Endothelial cell of umbilical vein (primary cell): ENCODE measurements around the gene STIM1. TPM values are rescaled to one million over a fixed set of nuclear protein-coding genes. Genes with fewer than 3 reads are reported as not detected.
A peak's percentile ranks its signal among the peaks of the same experiment; 100 is the strongest.

Experiments
- BruUV-seq: library from RNA; stranded (reverse); fragments of 400-500 nt; replicated peaks from 2 replicates; lab custom pipeline; 2021; lab: Mats Ljungman, UMichigan
- CTCF ChIA-PET: fragments of 300-600, 350-600 bp; sonication (Branson Sonifier 250); formaldehyde crosslinking; loops from one replicate; lab custom pipeline; 2021; ENCODE audit warnings: antibody characterized with exemption, inconsistent platforms; lab: Charles Lee
- POLR2A ChIA-PET: fragments of 300-600, 350-600 bp; sonication (Branson Sonifier 250); formaldehyde crosslinking; loops from one replicate; lab custom pipeline; 2021; ENCODE audit warnings: antibody characterized with exemption, inconsistent platforms; lab: Charles Lee
- DNase-seq: peaks from one replicate; pipeline ENCODE4 v3.0.0-alpha.2; 2011; ENCODE audit warnings: low read depth, low spot score
- FAIRE-seq: peaks from 2 replicates; lab custom pipeline; 2011; peaks lifted over from hg19 to GRCh38; lab: Jason Lieb, UNC
- H2AFZ ChIP-seq: 2 replicates; pipeline ENCODE4 v1.6.0; 2012; ENCODE audit warnings: low read depth, low read length, control low read depth, inconsistent platforms
- H3K27ac ChIP-seq: 2 replicates; pipeline ENCODE4 v1.5.1; 2011; ENCODE audit warnings: low read depth, mild to moderate bottlenecking, control low read depth, low read length, moderate library complexity; ENCODE audit not compliant: insufficient read depth
- H3K27me3 ChIP-seq, 2 experiments: 2 replicates each; pipeline versions ENCODE4 v1.6.0 to v1.6.1; 2011; ENCODE audit warnings: low read length in 2 of 2, mixed read lengths in 1 of 2; ENCODE audit not compliant: control insufficient read depth in 2 of 2, insufficient read depth in 2 of 2
- H3K36me3 ChIP-seq, 2 experiments: 2 replicates in 1 of 2; 3 replicates in 1 of 2; pipeline ENCODE4 v1.5.1; 2011; ENCODE audit warnings: low read length in 2 of 2, mild to moderate bottlenecking in 1 of 2, moderate library complexity in 1 of 2; ENCODE audit not compliant: control insufficient read depth in 2 of 2, insufficient read depth in 2 of 2; ENCODE audit errors: extremely low read depth in 1 of 2
- H3K4me1 ChIP-seq: 3 replicates; pipeline ENCODE4 v1.5.1; 2011; ENCODE audit warnings: mild to moderate bottlenecking, low read length; ENCODE audit not compliant: control insufficient read depth, insufficient read depth; ENCODE audit errors: extremely low read depth
- H3K4me2 ChIP-seq: 2 replicates; pipeline ENCODE4 v1.6.1; 2011; ENCODE audit warnings: low read length, control low read depth, mixed read lengths; ENCODE audit not compliant: insufficient read depth
- H3K4me3 ChIP-seq, 3 experiments: fragments of 200-600 bp in 1 of 3; sonication (generic), shearing (Covaris generic) in 1 of 3; replicated peaks in 1 of 3; 2 replicates each; pipeline ENCODE4 v1.5.1; 2011 to 2016; ENCODE audit warnings: control low read depth in 3 of 3, low read length in 3 of 3, mild to moderate bottlenecking in 2 of 3, inconsistent platforms in 1 of 3, low read depth in 1 of 3, moderate library complexity in 1 of 3; ENCODE audit not compliant: insufficient read depth in 1 of 3
- H3K79me2 ChIP-seq: 2 replicates; pipeline ENCODE4 v1.6.0; 2012; ENCODE audit warnings: low read length, inconsistent platforms; ENCODE audit not compliant: control insufficient read depth, insufficient read depth
- H3K9ac ChIP-seq: replicated peaks from 2 replicates; pipeline ENCODE3; 2011; ENCODE audit warnings: low read length, control low read depth; ENCODE audit not compliant: insufficient read depth; ENCODE audit errors: extremely low read depth
- H3K9me1 ChIP-seq: replicated peaks from 3 replicates; pipeline ENCODE4 v1.6.0; 2011; ENCODE audit warnings: mild to moderate bottlenecking, low read length; ENCODE audit not compliant: control insufficient read depth, insufficient read depth; ENCODE audit errors: extremely low read depth
- H3K9me3 ChIP-seq: replicated peaks from 2 replicates; pipeline ENCODE4 v1.5.1; 2012; ENCODE audit warnings: low read length, inconsistent platforms; ENCODE audit not compliant: control insufficient read depth, insufficient read depth
- H4K20me1 ChIP-seq: replicated peaks from 2 replicates; pipeline ENCODE3; 2011; ENCODE audit warnings: mild to moderate bottlenecking, low read length; ENCODE audit not compliant: control insufficient read depth, insufficient read depth; ENCODE audit errors: extremely low read depth
- EZH2 ChIP-seq: IDR thresholded peaks from 2 replicates; pipeline ENCODE4 v1.6.1; 2012; ENCODE audit warnings: borderline replicate concordance, low read depth, mild to moderate bottlenecking, moderate library complexity, low read length, inconsistent platforms; ENCODE audit not compliant: severe bottlenecking
- FOS ChIP-seq: IDR thresholded peaks from 2 replicates; pipeline ENCODE4 v1.6.1; 2011; ENCODE audit warnings: mild to moderate bottlenecking, low read length, moderate library complexity, borderline replicate concordance; ENCODE audit not compliant: insufficient read depth
- GATA2 ChIP-seq: IDR thresholded peaks from 2 replicates; pipeline ENCODE4 v1.7.0; 2011; ENCODE audit warnings: low read depth, mild to moderate bottlenecking, moderate library complexity, mixed read lengths, low read length; ENCODE audit not compliant: insufficient read length, insufficient read depth
- JUN ChIP-seq: IDR thresholded peaks from 2 replicates; pipeline ENCODE4 v1.6.1; 2011; ENCODE audit warnings: borderline replicate concordance, low read depth; ENCODE audit not compliant: insufficient read length, insufficient read depth
- MAX ChIP-seq: IDR thresholded peaks from 2 replicates; pipeline ENCODE4 v1.6.1; 2011; ENCODE audit not compliant: insufficient read depth, insufficient read length
- MYC ChIP-seq: IDR thresholded peaks from one replicate; pipeline ENCODE4 v1.6.1; 2011; ENCODE audit warnings: mild to moderate bottlenecking, low read depth, low read length
- POLR2A ChIP-seq: IDR thresholded peaks from 2 replicates; pipeline ENCODE4 v1.6.1; 2012; ENCODE audit warnings: low read depth, mild to moderate bottlenecking, control low read depth, low read length
- POLR2AphosphoS5 ChIP-seq: IDR thresholded peaks from 2 replicates; pipeline ENCODE4 v1.6.1; 2012; ENCODE audit warnings: low read depth, mild to moderate bottlenecking, control low read depth, low read length, moderate library complexity; ENCODE audit not compliant: insufficient read depth
- dilution Hi-C: fragments of 300-500 bp; cut with MboI; formaldehyde crosslinking; loops from one replicate; pipeline ENCODE4 v1.15.0; 2019; ENCODE audit warnings: low sequenced_read_pairs; ENCODE audit not compliant: extremely low pct_ligation_motif_present
- intact Hi-C: fragments of 100-400 bp; cut with micrococcal nuclease; formaldehyde crosslinking; loops from one replicate; pipeline ENCODE4 v1.10.0; 2022
- polyA plus RNA-seq, 4 experiments: library from polyadenylated mRNA; depleted of rRNA in 3 of 4; stranded (reverse) in 3 of 4; unstranded in 1 of 4; fragments of >200 nt; gene quantifications; 2 replicates each; pipeline versions ENCODE4 v1.2.1 to v1.2.3, GENCODE V29; 2011 to 2012; ENCODE audit warnings: missing spikeins in 1 of 4
- total RNA-seq: library from RNA; stranded (reverse); gene quantifications from 2 replicates; pipeline ENCODE4 v1.2.3, GENCODE V29; 2021
- TF ChIP-seq, protein P1 (sequence below), 2 donors: IDR thresholded peaks; 1 replicate in 1 of 2; 2 replicates in 1 of 2; pipeline ENCODE4 v1.5.1; 2011; ENCODE audit warnings: low read length in 2 of 2, mild to moderate bottlenecking in 2 of 2, moderate library complexity in 2 of 2, control low read depth in 1 of 2, inconsistent platforms in 1 of 2, low read depth in 1 of 2; ENCODE audit not compliant: insufficient read depth in 1 of 2; ENCODE audit errors: extremely low read depth in 1 of 2

STIM1 gene
- total and polyA plus RNA-seq, 2 donors (not counting 3 experiments of a cell fraction or from before 2014, with no cell fraction given), result 32.7 to 33.4 TPM

DNA sequence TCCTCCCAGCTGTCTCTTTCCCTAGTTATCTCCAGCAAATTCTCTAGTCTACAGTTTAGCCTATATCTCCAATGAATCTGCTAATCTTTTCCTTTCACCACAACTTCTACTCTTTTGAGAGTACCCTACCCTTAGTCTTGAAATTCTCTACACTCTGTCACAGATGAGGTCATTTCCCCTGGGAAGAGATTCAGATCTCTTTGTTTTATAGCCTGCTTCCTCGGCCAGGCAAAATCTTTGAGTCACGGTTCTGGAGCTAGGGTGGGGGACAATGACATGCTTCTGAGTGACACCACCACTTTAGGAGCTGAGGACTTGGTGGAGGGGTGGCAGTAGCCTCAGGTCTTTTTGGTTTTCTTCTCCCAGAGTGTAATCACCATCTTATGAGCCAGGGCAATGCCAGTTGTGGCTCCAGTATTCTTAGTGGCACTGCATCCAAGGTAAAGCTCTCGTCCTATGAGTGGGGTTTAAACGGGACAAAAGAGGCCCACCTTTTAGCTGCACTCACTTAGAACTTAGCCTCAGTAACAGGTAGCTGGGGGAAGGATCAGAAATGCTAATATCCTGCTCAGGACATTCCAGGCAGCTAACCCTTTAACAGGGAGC lies 140.6 kb downstream of the STIM1 start:
- no peaks in the 10 kb centered on the region for H3K27me3 ChIP-seq
- no peaks in the 10 kb centered on the region for H3K9me1 ChIP-seq
- FAIRE-seq (peak; percentile 80), DNase-seq (peak; percentile 82)
- H3K4me2 ChIP-seq, result peak overlapping the region; percentile 65
- peak overlapping the region; percentile 68 for H3K27ac ChIP-seq
- H3K79me2 ChIP-seq, result no peaks in the 10 kb centered on the region
- no peaks in the 10 kb centered on the region for H3K36me3 ChIP-seq
- TF ChIP-seq MAX (no peak), FOS (peak; percentile 83), EZH2 (no peak), POLR2AphosphoS5 (no peak), POLR2A (no peak), JUN (peak; percentile 88), MYC (no peak), GATA2 (peak; percentile 96)
- TF ChIP-seq, protein P1, sequence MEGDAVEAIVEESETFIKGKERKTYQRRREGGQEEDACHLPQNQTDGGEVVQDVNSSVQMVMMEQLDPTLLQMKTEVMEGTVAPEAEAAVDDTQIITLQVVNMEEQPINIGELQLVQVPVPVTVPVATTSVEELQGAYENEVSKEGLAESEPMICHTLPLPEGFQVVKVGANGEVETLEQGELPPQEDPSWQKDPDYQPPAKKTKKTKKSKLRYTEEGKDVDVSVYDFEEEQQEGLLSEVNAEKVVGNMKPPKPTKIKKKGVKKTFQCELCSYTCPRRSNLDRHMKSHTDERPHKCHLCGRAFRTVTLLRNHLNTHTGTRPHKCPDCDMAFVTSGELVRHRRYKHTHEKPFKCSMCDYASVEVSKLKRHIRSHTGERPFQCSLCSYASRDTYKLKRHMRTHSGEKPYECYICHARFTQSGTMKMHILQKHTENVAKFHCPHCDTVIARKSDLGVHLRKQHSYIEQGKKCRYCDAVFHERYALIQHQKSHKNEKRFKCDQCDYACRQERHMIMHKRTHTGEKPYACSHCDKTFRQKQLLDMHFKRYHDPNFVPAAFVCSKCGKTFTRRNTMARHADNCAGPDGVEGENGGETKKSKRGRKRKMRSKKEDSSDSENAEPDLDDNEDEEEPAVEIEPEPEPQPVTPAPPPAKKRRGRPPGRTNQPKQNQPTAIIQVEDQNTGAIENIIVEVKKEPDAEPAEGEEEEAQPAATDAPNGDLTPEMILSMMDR (IDR thresholded peaks at IDR 0.05; ENCODE audit: extremely low read depth in 1 of 2, insufficient read depth in 1 of 2, low read depth in 1 of 2, low read length in 2 of 2), result no peak
- H3K9me3 ChIP-seq, result no peaks in the 10 kb centered on the region
- H3K4me1 ChIP-seq, result peaks cover 16% of the 10 kb centered on the region
- intact Hi-C loops, result loop anchor here (1.0 to 5.0 kb wide), 3 partner anchors 29 to 129 kb away; no protein-coding TSS in a partner anchor
- peak overlapping the region; percentile 23 for H2AFZ ChIP-seq
- no TSS peak for BruUV-seq
- ChIA-PET POLR2A (interaction anchor here (1.5 kb wide), 1 partner anchor 30 kb away, joined by 5 read pairs; no protein-coding TSS in a partner anchor), CTCF (interaction anchor here (0.6 to 2.8 kb wide), 16 partner anchors 11 to 155 kb away, joined by 3 to 14 read pairs (median 4); partner anchors contain the start of gene STIM1)
- H3K4me3 ChIP-seq, result no peak overlapping the region
- no peaks in the 10 kb centered on the region for H4K20me1 ChIP-seq
- H3K9ac ChIP-seq, result peak overlapping the region; percentile 58
- dilution Hi-C loops, result no loop called here
